Measurements from ENCODE around the gene POU2F3. TPM values are rescaled to one million over a fixed set of nuclear protein-coding genes. Genes with fewer than 3 reads are reported as not detected.

The POU2F3 gene
- polyA plus RNA-seq, 1 donor (not counting 4 experiments of a cell fraction or from before 2014, with no cell fraction given): 0.96 TPM

GRCh38 chr11:120231963-120232362 lies 8.0 kb upstream of the POU2F3 start:
- DNase-seq (ENCODE audit: low read depth, low spot score): no peak
- no peak overlapping the region for H3K27ac ChIP-seq (ENCODE audit: control insufficient read depth, insufficient read depth, low read length)
- no peak overlapping the region for H3K4me3 ChIP-seq (ENCODE audit: control insufficient read depth in 2 of 3, extremely low read depth in 1 of 3, insufficient read depth in 2 of 3, low read depth in 1 of 3, low read length in 3 of 3)
- H3K4me2 ChIP-seq (ENCODE audit: control insufficient read depth, extremely low read depth, insufficient read depth, low read depth, low read length): no peak overlapping the region
- H3K9me3 ChIP-seq (ENCODE audit: control insufficient read depth, low read depth, low read length): peaks cover 2% of the 10 kb centered on the region
- no peaks in the 10 kb centered on the region for H3K36me3 ChIP-seq (ENCODE audit: control insufficient read depth in 2 of 2, extremely low read depth in 1 of 2, insufficient read depth in 2 of 2, low read length in 2 of 2)
- peaks cover 11% of the 10 kb centered on the region for H3K27me3 ChIP-seq (ENCODE audit: control insufficient read depth, extremely low read depth, insufficient read depth, low read length)
- no peak overlapping the region for H2AFZ ChIP-seq (ENCODE audit: control insufficient read depth, low read length)
- no peaks in the 10 kb centered on the region for H3K79me2 ChIP-seq (ENCODE audit: control insufficient read depth, insufficient read depth, low read length)
- no peak overlapping the region for H3K9ac ChIP-seq (ENCODE audit: control insufficient read depth, extremely low read depth, insufficient read depth, low read length)
- dilution Hi-C loops (cut with MboI; ENCODE audit: extremely low pct_ligation_motif_present, low sequenced_read_pairs): no loop called here
- H3K9me1 ChIP-seq (ENCODE audit: control insufficient read depth, extremely low read depth, insufficient read depth, low read length): peaks cover 3% of the 10 kb centered on the region
- H3K4me1 ChIP-seq (ENCODE audit: control insufficient read depth, extremely low read depth, insufficient read depth, low read length): peaks cover 16% of the 10 kb centered on the region
- TF ChIP-seq CTCF (optimal IDR thresholded peaks at IDR 0.05 in 1 of 3, IDR thresholded peaks at IDR 0.05 in 1 of 3, conservative IDR thresholded peaks at IDR 0.05 in 1 of 3; ENCODE audit: extremely low read depth in 1 of 3, insufficient read depth in 2 of 3, low read length in 3 of 3) (no peak), EZH2 (IDR thresholded peaks at IDR 0.05; ENCODE audit: low read length) (no peak)
- FAIRE-seq: no peak
- no peaks in the 10 kb centered on the region for H4K20me1 ChIP-seq (ENCODE audit: control insufficient read depth, extremely low read depth, insufficient read depth, low read length)

DNA sequence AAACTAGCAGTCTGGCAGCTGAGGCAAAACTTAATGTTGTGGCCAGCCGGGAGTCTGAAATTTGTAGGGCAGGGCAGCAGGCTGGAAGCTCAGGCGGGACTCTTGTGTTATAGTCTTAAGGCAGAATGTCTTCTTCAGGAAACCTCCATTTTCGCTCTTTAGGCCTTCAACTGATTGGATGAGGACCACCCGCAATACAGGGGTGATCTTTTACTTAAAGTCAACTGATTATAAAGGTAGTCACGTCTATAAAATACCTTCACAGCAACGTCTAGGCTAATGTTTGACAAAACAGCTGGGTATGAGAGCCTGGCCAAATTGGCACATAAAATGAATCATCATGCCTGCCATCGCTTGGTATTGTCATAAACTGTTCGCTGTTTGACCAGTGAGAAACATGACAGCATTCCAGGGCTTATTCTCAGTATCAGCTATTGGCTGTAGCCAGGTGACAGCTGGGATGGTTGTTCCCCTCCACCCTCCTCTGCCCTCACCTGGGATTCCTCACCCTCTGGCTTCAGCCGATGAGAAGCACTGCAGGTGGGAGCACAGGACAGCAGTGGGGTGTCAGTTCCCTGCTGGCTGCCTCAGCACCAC lies 6.6 kb upstream of the POU2F3 start:
- Histone ChIP-seq H3K27me3 (ENCODE audit: control insufficient read depth, extremely low read depth, insufficient read depth, low read length) (peaks cover 11% of the 10 kb centered on the region), H4K20me1 (ENCODE audit: control insufficient read depth, extremely low read depth, insufficient read depth, low read length) (no peaks in the 10 kb centered on the region), H3K79me2 (ENCODE audit: control insufficient read depth, insufficient read depth, low read length) (no peaks in the 10 kb centered on the region), H3K9ac (ENCODE audit: control insufficient read depth, extremely low read depth, insufficient read depth, low read length) (no peak overlapping the region), H3K36me3 (ENCODE audit: control insufficient read depth in 2 of 2, extremely low read depth in 1 of 2, insufficient read depth in 2 of 2, low read length in 2 of 2) (no peaks in the 10 kb centered on the region), H3K4me2 (ENCODE audit: control insufficient read depth, extremely low read depth, insufficient read depth, low read depth, low read length) (no peak overlapping the region), H2AFZ (ENCODE audit: control insufficient read depth, low read length) (no peak overlapping the region), H3K4me1 (ENCODE audit: control insufficient read depth, extremely low read depth, insufficient read depth, low read length) (peaks cover 16% of the 10 kb centered on the region), H3K4me3 (ENCODE audit: control insufficient read depth in 2 of 3, extremely low read depth in 1 of 3, insufficient read depth in 2 of 3, low read depth in 1 of 3, low read length in 3 of 3) (no peak overlapping the region), H3K9me1 (ENCODE audit: control insufficient read depth, extremely low read depth, insufficient read depth, low read length) (peaks cover 3% of the 10 kb centered on the region), H3K9me3 (ENCODE audit: control insufficient read depth, low read depth, low read length) (peaks cover 2% of the 10 kb centered on the region), H3K27ac (ENCODE audit: control insufficient read depth, insufficient read depth, low read length) (no peak overlapping the region)
- dilution Hi-C loops (cut with MboI; ENCODE audit: extremely low pct_ligation_motif_present, low sequenced_read_pairs): no loop called here
- FAIRE-seq (no peak), DNase-seq (ENCODE audit: low read depth, low spot score) (no peak)
- TF ChIP-seq EZH2 (IDR thresholded peaks at IDR 0.05; ENCODE audit: low read length): no peak
- no peak for TF ChIP-seq CTCF (optimal IDR thresholded peaks at IDR 0.05 in 1 of 3, IDR thresholded peaks at IDR 0.05 in 1 of 3, conservative IDR thresholded peaks at IDR 0.05 in 1 of 3; ENCODE audit: extremely low read depth in 1 of 3, insufficient read depth in 2 of 3, low read length in 3 of 3)

Data from keratinocyte (primary cell).